Measurements from ENCODE around the gene FAM186B. TPM values are rescaled to one million over a fixed set of nuclear protein-coding genes. Genes with fewer than 3 reads are reported as not detected.
A peak's percentile ranks its signal among the peaks of the same experiment; 100 is the strongest.

FAM186B gene
- total RNA-seq, 6 donors from 2014 or later = 0.20 to 3.1 (median 0.73) TPM

- peaks cover 0 to 1% (median 0%) of the 10 kb centered on the region in 4 donors for H3K4me1 ChIP-seq
- TF ChIP-seq POLR2A (IDR thresholded peaks at IDR 0.05) (no peak), POLR2AphosphoS5 (IDR thresholded peaks at IDR 0.05) (no peak)
- H3K27me3 ChIP-seq = no peaks in the 10 kb centered on the region
- WGBS, 2 donors = 90 to 91% methylated on average over 10 to 16 of the region's 16 CpGs
- peak in 1 of 2 donors; percentile 19 for ATAC-seq (ENCODE audit: low FRiP score in 2 of 2)
- H3K9me3 ChIP-seq = no peaks in the 10 kb centered on the region
- DNase-seq = no peak
- H3K36me3 ChIP-seq = peaks cover 0 to 4% (median 2%) of the 10 kb centered on the region in 4 donors
- H3K4me3 ChIP-seq = no peak overlapping the region
- H3K27ac ChIP-seq = no peak overlapping the region
These were observed 19.7 kb downstream of the FAM186B start for GRCh38 chr12:49585477-49586459.

- H3K4me1 ChIP-seq = peaks cover 0 to 8% (median 2%) of the 10 kb centered on the region in 4 donors
- DNase-seq (no peak), ATAC-seq (ENCODE audit: low FRiP score in 2 of 2) (no peak)
- WGBS, 2 donors = 80 to 83% methylated on average over 7 of the region's 7 CpGs
- TF ChIP-seq EP300 (IDR thresholded peaks at IDR 0.05) (no peak), CTCF (IDR thresholded peaks at IDR 0.05) (no peak), POLR2A (IDR thresholded peaks at IDR 0.05) (no peak), POLR2AphosphoS5 (IDR thresholded peaks at IDR 0.05) (no peak)
- H3K36me3 ChIP-seq = peaks cover 0 to 4% (median 2%) of the 10 kb centered on the region in 4 donors
- H3K9me3 ChIP-seq = no peaks in the 10 kb centered on the region
- H3K27me3 ChIP-seq = no peaks in the 10 kb centered on the region
- H3K27ac ChIP-seq = no peak overlapping the region
- no peak overlapping the region for H3K4me3 ChIP-seq
These were observed 20.8 kb downstream of the FAM186B start for GRCh38 chr12:49584591-49584990.

- no peak for TF ChIP-seq EP300 (IDR thresholded peaks at IDR 0.05)
- no peak for TF ChIP-seq POLR2A (IDR thresholded peaks at IDR 0.05)
- TF ChIP-seq CTCF (IDR thresholded peaks at IDR 0.05) = no peak
- no peak for TF ChIP-seq POLR2AphosphoS5 (IDR thresholded peaks at IDR 0.05)
- peaks cover 0 to 5% (median 2%) of the 10 kb centered on the region in 4 donors for H3K36me3 ChIP-seq
- no peaks in the 10 kb centered on the region for H3K9me3 ChIP-seq
- ATAC-seq (ENCODE audit: low FRiP score in 2 of 2) = no peak
- no peak for DNase-seq
- H3K27ac ChIP-seq = peak overlapping the region in 1 of 4 donors; percentile 4
- 79 to 84% methylated on average over 13 of the region's 13 CpGs for WGBS, 2 donors
- no peaks in the 10 kb centered on the region for H3K27me3 ChIP-seq
- H3K4me1 ChIP-seq = peaks cover 0 to 8% (median 2%) of the 10 kb centered on the region in 4 donors
- no peak overlapping the region for H3K4me3 ChIP-seq
These were observed 21.9 kb downstream of the FAM186B start for GRCh38 chr12:49583366-49584094.

GRCh38 chr12:49582850-49583249, 22.6 kb downstream of the FAM186B start:
- H3K27ac ChIP-seq = no peak overlapping the region
- TF ChIP-seq POLR2A (IDR thresholded peaks at IDR 0.05) (no peak), POLR2AphosphoS5 (IDR thresholded peaks at IDR 0.05) (no peak), CTCF (IDR thresholded peaks at IDR 0.05) (no peak), EP300 (IDR thresholded peaks at IDR 0.05) (no peak)
- H3K36me3 ChIP-seq = peaks cover 0 to 5% (median 2%) of the 10 kb centered on the region in 4 donors
- H3K4me1 ChIP-seq = peaks cover 0 to 8% (median 2%) of the 10 kb centered on the region in 4 donors
- no peaks in the 10 kb centered on the region for H3K9me3 ChIP-seq
- WGBS, 2 donors = 55 to 62% methylated on average over 4 of the region's 4 CpGs
- no peak for ATAC-seq (ENCODE audit: low FRiP score in 2 of 2)
- no peak for DNase-seq
- no peak overlapping the region for H3K4me3 ChIP-seq
- H3K27me3 ChIP-seq = no peaks in the 10 kb centered on the region

- Histone ChIP-seq H3K4me3 (no peak overlapping the region), H3K9me3 (no peaks in the 10 kb centered on the region), H3K27me3 (no peaks in the 10 kb centered on the region), H3K4me1 (peaks cover 0 to 8% (median 2%) of the 10 kb centered on the region in 4 donors), H3K27ac (no peak overlapping the region), H3K36me3 (peaks cover 0 to 5% (median 2%) of the 10 kb centered on the region in 4 donors)
- DNase-seq (no peak), ATAC-seq (ENCODE audit: low FRiP score in 2 of 2) (no peak)
- TF ChIP-seq CTCF (IDR thresholded peaks at IDR 0.05) = no peak
- no peak for TF ChIP-seq POLR2AphosphoS5 (IDR thresholded peaks at IDR 0.05)
- no peak for TF ChIP-seq EP300 (IDR thresholded peaks at IDR 0.05)
- no peak for TF ChIP-seq POLR2A (IDR thresholded peaks at IDR 0.05)
- WGBS, 2 donors = 90 to 94% methylated on average over 1 of the region's 1 CpG
These were observed 23.2 kb downstream of the FAM186B start for GRCh38 chr12:49582201-49582600.
